Breast epithelium (tissue), 3 donors: Measurements from ENCODE around the gene CEP78.

Source experiments
- CTCF ChIP-seq, 3 donors: fragments of 450-650 bp; IDR thresholded peaks; one replicate each; pipeline ENCODE4 v1.5.1; 2016 to 2017; ENCODE audit warnings: antibody characterized with exemption in 3 of 3, mild to moderate bottlenecking in 3 of 3, moderate library complexity in 3 of 3
- POLR2A ChIP-seq: fragments of 450-650 bp; IDR thresholded peaks from one replicate; pipeline ENCODE4 v1.6.1; 2016; ENCODE audit warnings: antibody characterized with exemption, mild to moderate bottlenecking, moderate library complexity

GRCh38 chr9:78292026-78292425 lies 56.2 kb downstream of the CEP78 start:
- no peak for TF ChIP-seq POLR2A
- TF ChIP-seq CTCF (IDR thresholded peaks at IDR 0.05) = no peak
